Measurements from ENCODE around the gene CBLN3. TPM values are rescaled to one million over a fixed set of nuclear protein-coding genes. Genes with fewer than 3 reads are reported as not detected.

The CBLN3 gene
- total and polyA plus RNA-seq, 9 of the 15 experiments (the other 6 are each of a cell fraction or from before 2014, with no cell fraction given): 0.05 to 0.59 (median 0.26) TPM; not detected in 1

GRCh38 chr14:24430143-24430681 lies 744 bp upstream of the CBLN3 start (continued):
- TF ChIP-seq, protein P1, sequence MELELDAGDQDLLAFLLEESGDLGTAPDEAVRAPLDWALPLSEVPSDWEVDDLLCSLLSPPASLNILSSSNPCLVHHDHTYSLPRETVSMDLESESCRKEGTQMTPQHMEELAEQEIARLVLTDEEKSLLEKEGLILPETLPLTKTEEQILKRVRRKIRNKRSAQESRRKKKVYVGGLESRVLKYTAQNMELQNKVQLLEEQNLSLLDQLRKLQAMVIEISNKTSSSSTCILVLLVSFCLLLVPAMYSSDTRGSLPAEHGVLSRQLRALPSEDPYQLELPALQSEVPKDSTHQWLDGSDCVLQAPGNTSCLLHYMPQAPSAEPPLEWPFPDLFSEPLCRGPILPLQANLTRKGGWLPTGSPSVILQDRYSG (tag; conservative IDR thresholded peaks at IDR 0.05; ENCODE audit: low read depth): no peak
- TF ChIP-seq TFAM (CRISPR knock-in tag; conservative IDR thresholded peaks at IDR 0.05): no peak
- no peak for TF ChIP-seq ZZZ3 (IDR thresholded peaks at IDR 0.05)
- no peak for TF ChIP-seq BRCA1 (IDR thresholded peaks at IDR 0.05)
- TF ChIP-seq BRCA1 (CRISPR knock-in tag; IDR thresholded peaks at IDR 0.05): no peak
- TF ChIP-seq FOXJ2 (tag; IDR thresholded peaks at IDR 0.05): 0 out of 2 replicates have a peak, but pooled peaks have one; percentile 36
- TF ChIP-seq CEBPZ (IDR thresholded peaks at IDR 0.05; ENCODE audit: borderline replicate concordance, low read depth, low read length): no peak
- peak; percentile 41 for TF ChIP-seq KDM5B (IDR thresholded peaks at IDR 0.05; ENCODE audit: insufficient replicate concordance, low read depth, low read length)
- TF ChIP-seq NFATC3 (IDR thresholded peaks at IDR 0.05): no peak
- TF ChIP-seq RAD51 (IDR thresholded peaks at IDR 0.05; ENCODE audit: borderline replicate concordance, low read depth): no peak
- no peak for TF ChIP-seq U2AF1 (optimal IDR thresholded peaks at IDR 0.05; ENCODE audit: low read depth, low read length)
- peak in 1 of 3 experiments; percentile 51 for TF ChIP-seq YY1 (IDR thresholded peaks at IDR 0.05; ENCODE audit: borderline replicate concordance in 1 of 3, control insufficient read depth in 1 of 3, extremely low read depth in 1 of 3, insufficient read depth in 3 of 3, insufficient read length in 1 of 3, insufficient replicate concordance in 2 of 3, low read depth in 1 of 3, low read length in 2 of 3)
- TF ChIP-seq SP2 (IDR thresholded peaks at IDR 0.05; ENCODE audit: extremely low read depth, low read depth, low read length, poor library complexity, severe bottlenecking): no peak
- TF ChIP-seq PRDM10 (IDR thresholded peaks at IDR 0.05; ENCODE audit: partially characterized antibody): peak; percentile 75
- TF ChIP-seq TSC22D4 (tag; IDR thresholded peaks at IDR 0.05): no peak
- no peak for TF ChIP-seq MED1 (CRISPR knock-in tag; IDR thresholded peaks at IDR 0.05; ENCODE audit: borderline replicate concordance)
- no peak for TF ChIP-seq PTBP1 (IDR thresholded peaks at IDR 0.05; ENCODE audit: low read depth, low read length)
- TF ChIP-seq DIDO1 (tag; IDR thresholded peaks at IDR 0.05; ENCODE audit: low read depth): no peak
- no peak for TF ChIP-seq LCOR (CRISPR knock-in tag; IDR thresholded peaks at IDR 0.05)
- no peak for TF ChIP-seq ADNP (tag; IDR thresholded peaks at IDR 0.05)
- TF ChIP-seq TAL1 (IDR thresholded peaks at IDR 0.05): no peak
